NCI-H748 (cell line): ENCODE data around the gene TMEM126B.

Experiments
- DNase-seq: peaks from one replicate; lab custom pipeline; 2025; ENCODE audit not compliant: unreplicated experiment; lab: John Stamatoyannopoulos, UW

Gene TMEM126B

DNA sequence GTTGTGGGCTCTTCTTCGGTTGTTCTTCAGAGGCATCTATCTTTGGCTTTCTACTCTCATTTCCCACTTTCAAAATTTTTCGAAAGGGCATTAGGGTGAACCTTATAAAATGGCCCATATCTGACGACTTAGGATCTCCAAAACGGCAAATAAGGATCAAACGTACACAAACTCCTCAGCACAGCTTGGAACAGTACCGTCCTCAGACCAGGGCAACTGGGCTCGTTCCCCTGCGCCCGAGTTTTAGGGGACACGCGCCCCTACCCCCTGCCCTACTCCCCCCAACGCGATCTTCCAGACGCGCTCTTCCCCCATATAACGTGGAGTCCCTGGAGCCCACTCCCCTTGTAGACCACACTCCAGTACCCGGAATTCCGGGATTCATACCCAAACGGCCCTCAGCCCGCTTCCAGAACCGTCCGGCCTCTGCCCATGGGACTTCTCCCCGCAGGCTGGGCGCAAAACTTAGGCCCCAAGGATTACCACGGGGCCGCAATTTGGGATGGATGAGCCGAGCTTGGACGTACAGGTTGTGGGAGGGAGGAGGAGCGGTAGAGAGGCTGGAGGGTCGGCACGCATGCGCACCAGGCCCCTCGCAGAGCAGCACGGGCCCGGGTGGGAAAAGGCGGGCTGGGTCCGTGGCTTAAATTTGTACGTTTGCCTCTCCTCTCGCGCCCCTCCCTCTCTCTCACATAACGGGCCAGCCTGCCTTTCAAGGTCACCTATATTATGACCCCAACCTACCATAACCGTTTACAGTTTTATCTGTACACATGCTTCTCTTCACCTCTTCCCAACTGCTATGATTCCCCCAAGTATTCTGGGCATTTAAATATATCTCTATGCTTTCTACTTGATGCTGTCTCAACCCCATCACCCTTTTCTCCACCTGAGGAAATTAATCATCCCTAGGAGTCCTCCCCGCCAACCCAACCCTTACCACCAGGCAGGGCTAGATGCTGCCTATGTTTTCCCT is 54.2 kb downstream of the TMEM126B start:
- peak; percentile 75 for DNase-seq

DNA sequence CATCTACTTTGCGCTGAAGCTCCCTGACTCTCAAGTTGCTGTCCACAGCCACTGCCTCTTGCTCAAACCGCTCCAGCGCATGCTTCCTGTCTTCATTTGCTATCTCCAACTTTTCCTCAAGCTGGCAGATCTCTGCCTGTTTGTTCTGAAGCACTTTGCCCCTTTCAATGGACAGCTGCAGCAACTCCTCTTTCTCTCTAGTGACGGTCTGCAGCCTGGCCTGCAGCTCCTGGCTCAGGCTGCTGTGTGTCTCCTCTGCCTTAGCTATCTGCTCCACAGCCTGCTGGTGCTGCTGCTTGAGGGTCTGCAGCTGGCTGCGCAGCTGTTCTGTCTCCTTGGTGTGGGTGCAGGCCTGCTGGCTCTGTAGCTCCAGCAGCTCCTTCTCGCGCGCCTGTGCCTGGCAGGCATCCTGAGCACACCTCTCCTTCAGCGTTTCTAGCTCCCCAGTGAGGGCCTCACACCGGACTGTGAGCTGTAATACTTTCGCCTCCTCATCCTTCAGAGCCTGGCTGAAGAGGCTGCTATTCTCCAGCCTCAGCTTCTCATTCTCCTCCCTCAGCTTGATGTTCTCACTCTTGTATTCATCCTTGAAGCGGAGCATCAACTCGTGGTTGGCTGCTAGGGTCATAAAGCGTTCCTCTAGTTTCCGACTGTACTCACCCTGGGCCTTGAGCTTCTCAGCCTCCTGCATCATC is 56.9 kb downstream of the TMEM126B start:
- peak; percentile 35 for DNase-seq

DNA sequence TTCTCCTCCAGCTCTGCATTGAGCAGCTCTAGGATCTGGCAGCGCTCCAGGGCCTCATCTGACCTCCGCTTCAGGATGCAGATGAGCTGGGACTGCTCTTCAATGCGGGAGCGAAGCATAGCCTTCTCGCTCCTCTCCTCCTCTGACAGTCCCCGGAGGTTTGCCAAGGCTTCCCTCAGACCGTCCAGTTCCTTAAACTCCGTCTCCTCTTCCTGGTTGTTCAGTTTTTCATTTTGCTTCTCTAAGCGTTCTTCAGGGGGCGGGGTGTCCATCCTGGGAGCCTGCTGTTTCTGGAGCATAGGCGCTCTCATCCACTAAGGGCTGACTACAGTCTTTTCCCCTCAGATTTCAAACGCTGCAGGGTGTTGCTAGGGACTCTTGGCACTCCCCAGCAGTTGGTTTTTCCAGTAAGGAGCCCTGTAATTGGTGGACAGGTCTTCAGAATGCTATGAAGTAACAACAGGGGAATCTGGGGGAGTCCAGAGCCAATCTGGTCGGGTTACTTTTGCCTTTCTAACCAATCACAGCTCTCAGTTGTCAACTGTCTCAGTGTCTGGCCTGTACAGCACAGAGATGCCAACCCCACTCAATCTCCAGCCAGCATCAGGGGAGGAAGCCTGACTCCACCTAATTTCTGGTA is 57.5 kb downstream of the TMEM126B start, which contains the start of gene CCDC89:
TSS of gene CCDC89 (minus strand) at position 376 of the 640 bp plus-strand sequence. CDS start at position 311, 65 bp downstream.
- DNase-seq: peak; percentile 94
